DOHH2 (cell line): Measurements from ENCODE around the gene NFKB2.

Experiments
- H3F3A ChIP-seq: fragments of 200-600 bp; sonication (generic), shearing (Covaris generic); 2 replicates; pipeline ENCODE4 v1.6.0; 2016; ENCODE audit warnings: antibody characterized with exemption, mild to moderate bottlenecking; ENCODE audit not compliant: control insufficient read depth, insufficient read depth
- H3K27ac ChIP-seq: fragments of 200-600 bp; sonication (generic); 2 replicates; pipeline ENCODE4 v1.5.1; 2014; ENCODE audit warnings: low read depth, mild to moderate bottlenecking, low read length, moderate library complexity
- H3K27me3 ChIP-seq: fragments of 200-600 bp; sonication (generic); 2 replicates; pipeline ENCODE4 v1.6.1; 2014; ENCODE audit warnings: mild to moderate bottlenecking, low read length, mixed read lengths; ENCODE audit not compliant: control insufficient read depth
- H3K36me3 ChIP-seq: fragments of 200-600 bp; sonication (generic); 2 replicates; pipeline ENCODE4 v1.6.1; 2014; ENCODE audit warnings: mild to moderate bottlenecking, low read length, moderate library complexity, mixed read lengths; ENCODE audit not compliant: control insufficient read depth
- H3K4me1 ChIP-seq: fragments of 200-600 bp; sonication (generic); 2 replicates; pipeline ENCODE4 v1.6.1; 2014; ENCODE audit warnings: mild to moderate bottlenecking, low read length, mixed read lengths; ENCODE audit not compliant: control insufficient read depth
- H3K4me2 ChIP-seq: fragments of 200-600 bp; sonication (generic); 2 replicates; pipeline ENCODE4 v1.6.0; 2014; ENCODE audit warnings: mild to moderate bottlenecking, low read length, moderate library complexity
- H3K4me3 ChIP-seq: fragments of 200-600 bp; sonication (generic); 2 replicates; pipeline ENCODE4 v1.5.1; 2014; ENCODE audit warnings: mild to moderate bottlenecking, low read length, mixed read lengths
- H3K79me2 ChIP-seq: fragments of 200-600 bp; sonication (generic); 2 replicates; pipeline ENCODE4 v1.6.1; 2014; ENCODE audit warnings: mild to moderate bottlenecking, low read length, mixed read lengths; ENCODE audit not compliant: control insufficient read depth
- H3K9me2 ChIP-seq: fragments of 200-600 bp; sonication (generic); replicated peaks from 2 replicates; pipeline ENCODE4 v1.6.1; 2014; ENCODE audit warnings: mild to moderate bottlenecking, low read length, mixed read lengths; ENCODE audit not compliant: control insufficient read depth
- H3K9me3 ChIP-seq: fragments of 200-600 bp; sonication (generic); 2 replicates; pipeline ENCODE4 v1.6.1; 2014; ENCODE audit warnings: antibody characterized with exemption, low read length, mixed read lengths; ENCODE audit not compliant: control insufficient read depth, insufficient read depth
- H4K20me1 ChIP-seq: fragments of 200-600 bp; sonication (generic); 2 replicates; pipeline ENCODE4 v1.6.0; 2014; ENCODE audit warnings: low read depth, mild to moderate bottlenecking, antibody characterized with exemption, low read length, moderate library complexity; ENCODE audit not compliant: control insufficient read depth, insufficient read depth
- EZH2phosphoT487 ChIP-seq: fragments of 200-600 bp; sonication (generic); IDR thresholded peaks from 2 replicates; pipeline ENCODE4 v1.6.1; 2017; ENCODE audit warnings: borderline replicate concordance, mild to moderate bottlenecking, antibody characterized with exemption, low read length, moderate library complexity, mixed read lengths
- TF ChIP-seq, protein P1 (sequence below): fragments of 200-600 bp; sonication (generic); IDR thresholded peaks from one replicate; pipeline ENCODE4 v1.5.1; 2014; ENCODE audit warnings: antibody characterized with exemption, mild to moderate bottlenecking, low read depth, low read length; ENCODE audit not compliant: poor library complexity, severe bottlenecking

The NFKB2 gene

GRCh38 chr10:102394801-102395399 lies 605 bp upstream of the NFKB2 start:
- Histone ChIP-seq H3K79me2 (peaks cover 6% of the 10 kb centered on the region; the same call in 1 of the 2 replicates), H3K4me3 (peak overlapping the region; percentile 86), H3K27me3 (peaks cover 19% of the 10 kb centered on the region), H3K9me3 (no peaks in the 10 kb centered on the region), H3K9me2 (no peaks in the 10 kb centered on the region), H3K36me3 (peaks cover 8% of the 10 kb centered on the region; the same call in 1 of the 2 replicates), H3K4me1 (peaks cover 25% of the 10 kb centered on the region), H3K4me2 (peak overlapping the region; percentile 91), H3F3A (0 out of 2 replicates have a peak, but pooled peaks cover 2% of the 10 kb centered on the region), H3K27ac (peak overlapping the region; percentile 76), H4K20me1 (no peaks in the 10 kb centered on the region)
- TF ChIP-seq, protein P1, sequence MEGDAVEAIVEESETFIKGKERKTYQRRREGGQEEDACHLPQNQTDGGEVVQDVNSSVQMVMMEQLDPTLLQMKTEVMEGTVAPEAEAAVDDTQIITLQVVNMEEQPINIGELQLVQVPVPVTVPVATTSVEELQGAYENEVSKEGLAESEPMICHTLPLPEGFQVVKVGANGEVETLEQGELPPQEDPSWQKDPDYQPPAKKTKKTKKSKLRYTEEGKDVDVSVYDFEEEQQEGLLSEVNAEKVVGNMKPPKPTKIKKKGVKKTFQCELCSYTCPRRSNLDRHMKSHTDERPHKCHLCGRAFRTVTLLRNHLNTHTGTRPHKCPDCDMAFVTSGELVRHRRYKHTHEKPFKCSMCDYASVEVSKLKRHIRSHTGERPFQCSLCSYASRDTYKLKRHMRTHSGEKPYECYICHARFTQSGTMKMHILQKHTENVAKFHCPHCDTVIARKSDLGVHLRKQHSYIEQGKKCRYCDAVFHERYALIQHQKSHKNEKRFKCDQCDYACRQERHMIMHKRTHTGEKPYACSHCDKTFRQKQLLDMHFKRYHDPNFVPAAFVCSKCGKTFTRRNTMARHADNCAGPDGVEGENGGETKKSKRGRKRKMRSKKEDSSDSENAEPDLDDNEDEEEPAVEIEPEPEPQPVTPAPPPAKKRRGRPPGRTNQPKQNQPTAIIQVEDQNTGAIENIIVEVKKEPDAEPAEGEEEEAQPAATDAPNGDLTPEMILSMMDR, result no peak

DNA sequence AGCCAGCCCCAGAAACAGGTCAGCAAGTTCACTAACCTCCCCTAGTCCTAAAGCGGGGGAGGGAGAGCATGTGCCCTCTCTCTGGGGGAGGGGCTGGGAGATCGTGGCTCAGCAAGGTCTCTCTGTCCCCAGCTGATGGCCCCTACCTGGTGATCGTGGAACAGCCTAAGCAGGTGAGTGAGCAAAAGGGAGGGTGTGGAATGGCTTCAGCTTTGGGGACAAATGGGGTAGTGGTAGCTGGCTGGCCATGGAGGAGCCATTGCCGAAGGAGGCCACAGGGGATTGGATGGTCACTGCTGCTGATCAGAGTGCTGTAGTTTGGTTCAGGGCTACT lies 779 bp downstream of the NFKB2 start:
- Histone ChIP-seq H3K4me3 (peak overlapping the region; percentile 86), H4K20me1 (no peaks in the 10 kb centered on the region), H3F3A (0 out of 2 replicates have a peak, but pooled peaks cover 2% of the 10 kb centered on the region), H3K4me1 (peaks cover 27% of the 10 kb centered on the region), H3K27ac (peak overlapping the region; percentile 33; the same call in 1 of the 2 replicates), H3K9me2 (no peaks in the 10 kb centered on the region), H3K79me2 (peaks cover 6% of the 10 kb centered on the region; the same call in 1 of the 2 replicates), H3K36me3 (peaks cover 8% of the 10 kb centered on the region; the same call in 1 of the 2 replicates), H3K27me3 (peaks cover 10% of the 10 kb centered on the region), H3K4me2 (peak overlapping the region; percentile 91), H3K9me3 (no peaks in the 10 kb centered on the region)
- TF ChIP-seq, protein P1, result no peak
- TF ChIP-seq EZH2phosphoT487, result no peak

DNA sequence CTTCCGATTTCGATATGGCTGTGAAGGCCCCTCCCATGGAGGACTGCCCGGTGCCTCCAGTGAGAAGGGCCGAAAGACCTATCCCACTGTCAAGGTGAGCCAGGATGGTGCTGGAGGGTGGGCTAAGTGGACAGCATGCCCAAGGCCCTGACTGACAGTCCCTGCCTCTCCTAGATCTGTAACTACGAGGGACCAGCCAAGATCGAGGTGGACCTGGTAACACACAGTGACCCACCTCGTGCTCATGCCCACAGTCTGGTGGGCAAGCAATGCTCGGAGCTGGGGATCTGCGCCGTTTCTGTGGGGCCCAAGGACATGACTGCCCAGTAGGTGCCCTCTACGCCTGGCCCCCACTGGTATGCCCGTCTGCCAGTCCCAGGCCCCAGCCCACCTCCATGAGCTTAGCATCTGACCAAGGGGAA lies 1.2 kb downstream of the NFKB2 start:
- Histone ChIP-seq H3K36me3 (peaks cover 11% of the 10 kb centered on the region; the same call in 1 of the 2 replicates), H3K79me2 (peaks cover 6% of the 10 kb centered on the region; the same call in 1 of the 2 replicates), H3K27ac (no peak overlapping the region), H4K20me1 (no peaks in the 10 kb centered on the region), H3F3A (0 out of 2 replicates have a peak, but pooled peaks cover 2% of the 10 kb centered on the region), H3K4me1 (peaks cover 27% of the 10 kb centered on the region), H3K9me3 (no peaks in the 10 kb centered on the region), H3K4me2 (peak overlapping the region; percentile 91; the same call in 1 of the 2 replicates), H3K4me3 (peak overlapping the region; percentile 86), H3K9me2 (no peaks in the 10 kb centered on the region), H3K27me3 (peaks cover 10% of the 10 kb centered on the region)
- TF ChIP-seq, protein P1, result no peak
- TF ChIP-seq EZH2phosphoT487, result no peak
